H9 (cell line): ENCODE measurements around the gene SCN10A. TPM values are rescaled to one million over a fixed set of nuclear protein-coding genes. Genes with fewer than 3 reads are reported as not detected.

ENCODE experiments used
- DNase-seq: peaks from one replicate; pipeline ENCODE4 v3.0.0-alpha.2; 2017
- H2AFZ ChIP-seq: one replicate; pipeline ENCODE4 v1.6.1; 2013; ENCODE audit warnings: mild to moderate bottlenecking, low read length, control low read depth, moderate library complexity
- H2AK5ac ChIP-seq: 2 replicates; pipeline ENCODE4 v1.6.1; 2013; ENCODE audit warnings: low read length, control low read depth, mixed read lengths; ENCODE audit not compliant: insufficient read length
- H2BK120ac ChIP-seq: one replicate; pipeline ENCODE4 v1.6.1; 2013; ENCODE audit warnings: low read depth, mild to moderate bottlenecking, low read length, control low read depth, inconsistent platforms; ENCODE audit not compliant: poor library complexity, severe bottlenecking
- H2BK12ac ChIP-seq: 2 replicates; pipeline ENCODE4 v1.6.1; 2013; ENCODE audit warnings: low read length, control low read depth, mixed read lengths, low read depth; ENCODE audit not compliant: insufficient read length
- H2BK15ac ChIP-seq: 2 replicates; pipeline ENCODE4 v1.6.1; 2013; ENCODE audit warnings: low read depth, low read length, control low read depth
- H2BK20ac ChIP-seq: one replicate; pipeline ENCODE4 v1.6.1; 2013; ENCODE audit warnings: low read depth, mild to moderate bottlenecking, low read length, control low read depth, inconsistent platforms; ENCODE audit not compliant: poor library complexity, severe bottlenecking
- H2BK5ac ChIP-seq: 2 replicates; pipeline ENCODE4 v1.6.1; 2013; ENCODE audit warnings: low read length, control low read depth, mixed read lengths; ENCODE audit not compliant: insufficient read length
- H3K14ac ChIP-seq: 2 replicates; pipeline ENCODE4 v1.6.1; 2013; ENCODE audit warnings: low read length, control low read depth; ENCODE audit not compliant: insufficient read depth
- H3K18ac ChIP-seq: 2 replicates; pipeline ENCODE4 v1.6.1; 2013; ENCODE audit warnings: low read depth, mild to moderate bottlenecking, mixed read lengths, low read length, control low read depth; ENCODE audit not compliant: insufficient read length
- H3K23ac ChIP-seq: 2 replicates; pipeline ENCODE4 v1.6.1; 2013; ENCODE audit warnings: low read length, control low read depth, mixed read lengths, low read depth; ENCODE audit not compliant: insufficient read length
- H3K23me2 ChIP-seq: 2 replicates; pipeline ENCODE4 v1.6.1; 2013; ENCODE audit warnings: low read depth, mild to moderate bottlenecking, mixed read lengths, low read length, control low read depth; ENCODE audit not compliant: insufficient read length, poor library complexity, severe bottlenecking
- H3K27ac ChIP-seq: 2 replicates; pipeline ENCODE4 v1.5.1; 2013; ENCODE audit warnings: low read length, control low read depth, mixed read lengths, low read depth; ENCODE audit not compliant: insufficient read length
- H3K27me3 ChIP-seq: 2 replicates; pipeline ENCODE4 v1.6.1; 2013; ENCODE audit warnings: low read length, control low read depth, inconsistent platforms; ENCODE audit not compliant: insufficient read depth
- H3K4ac ChIP-seq: 2 replicates; pipeline ENCODE4 v1.6.1; 2013; ENCODE audit warnings: low read depth, mild to moderate bottlenecking, control low read depth, inconsistent platforms, low read length, moderate library complexity
- H3K4me1 ChIP-seq: 2 replicates; pipeline ENCODE4 v1.6.1; 2013; ENCODE audit warnings: low read length, control low read depth, inconsistent platforms; ENCODE audit not compliant: insufficient read depth
- H3K4me2 ChIP-seq: 2 replicates; pipeline ENCODE4 v1.6.1; 2013; ENCODE audit warnings: low read length, control low read depth, mixed read lengths; ENCODE audit not compliant: insufficient read length, insufficient read depth
- H3K56ac ChIP-seq: 2 replicates; pipeline ENCODE4 v1.6.1; 2013; ENCODE audit warnings: low read depth, mild to moderate bottlenecking, mixed read lengths, low read length, control low read depth; ENCODE audit not compliant: insufficient read length
- H3K79me1 ChIP-seq: 2 replicates; pipeline ENCODE4 v1.6.1; 2013; ENCODE audit warnings: low read depth, mild to moderate bottlenecking, moderate library complexity, low read length, control low read depth, inconsistent platforms; ENCODE audit not compliant: insufficient read depth, poor library complexity, severe bottlenecking
- H3K79me2 ChIP-seq: 2 replicates; pipeline ENCODE4 v1.6.1; 2013; ENCODE audit warnings: low read length, control low read depth, inconsistent platforms; ENCODE audit not compliant: insufficient read depth
- H3K9ac ChIP-seq: 2 replicates; pipeline ENCODE4 v1.6.1; 2013; ENCODE audit warnings: low read length, control low read depth, mixed read lengths; ENCODE audit not compliant: insufficient read length; ENCODE audit errors: extremely low read depth
- H3K9me3 ChIP-seq: one replicate; pipeline ENCODE4 v1.6.1; 2013; ENCODE audit warnings: low read depth, low read length, inconsistent platforms; ENCODE audit not compliant: control insufficient read depth
- H3T11ph ChIP-seq: one replicate; pipeline ENCODE4 v1.6.1; 2013; ENCODE audit warnings: mild to moderate bottlenecking, low read length, control low read depth, inconsistent platforms
- H4K20me1 ChIP-seq: one replicate; pipeline ENCODE4 v1.6.1; 2013; ENCODE audit not compliant: control insufficient read depth, insufficient read length, insufficient read depth
- H4K5ac ChIP-seq: 2 replicates; pipeline ENCODE4 v1.6.1; 2013; ENCODE audit warnings: low read depth, mild to moderate bottlenecking, mixed read lengths, low read length, control low read depth; ENCODE audit not compliant: insufficient read length
- H4K8ac ChIP-seq: replicated peaks from 2 replicates; pipeline ENCODE4 v1.6.1; 2013; ENCODE audit warnings: low read length, control low read depth, mixed read lengths, low read depth; ENCODE audit not compliant: insufficient read length
- H4K91ac ChIP-seq: 2 replicates; pipeline ENCODE4 v1.6.1; 2013; ENCODE audit warnings: low read depth, mild to moderate bottlenecking, moderate library complexity, mixed read lengths, low read length, control low read depth; ENCODE audit not compliant: insufficient read length
- H3K27ac Mint-ChIP-seq, 3 experiments: 2 replicates in 2 of 3; 3 replicates in 1 of 3; pipeline ENCODE4 v1.8.0; 2020 to 2021; ENCODE audit warnings: mixed read lengths in 3 of 3, mild to moderate bottlenecking in 1 of 3, moderate library complexity in 1 of 3
- H3K27me3 Mint-ChIP-seq: 2 replicates; pipeline ENCODE4 v1.8.0; 2021; ENCODE audit warnings: low read depth, mild to moderate bottlenecking, moderate library complexity, mixed read lengths
- H3K36me3 Mint-ChIP-seq, 3 experiments: 2 replicates in 2 of 3; 3 replicates in 1 of 3; pipeline ENCODE4 v1.8.0; 2020 to 2021; ENCODE audit warnings: low read depth in 3 of 3, mixed read lengths in 3 of 3; ENCODE audit not compliant: insufficient read depth in 1 of 3
- H3K4me1 Mint-ChIP-seq, 2 experiments: 2 replicates each; pipeline ENCODE4 v1.8.0; 2020; ENCODE audit warnings: mixed read lengths in 2 of 2
- H3K4me3 Mint-ChIP-seq, 2 experiments: 2 replicates in 1 of 2; 3 replicates in 1 of 2; pipeline ENCODE4 v1.8.0; 2020 to 2021; ENCODE audit warnings: mild to moderate bottlenecking in 2 of 2, mixed read lengths in 2 of 2, moderate library complexity in 1 of 2
- H3K9me3 Mint-ChIP-seq, 2 experiments: 2 replicates in 1 of 2; 3 replicates in 1 of 2; pipeline ENCODE4 v1.8.0; 2020; ENCODE audit warnings: mild to moderate bottlenecking in 2 of 2, mixed read lengths in 2 of 2, moderate library complexity in 1 of 2
- WGBS: extraction: QIAGEN DNeasy Blood & Tissue Kit; methylation state at CpG from one replicate; pipeline ENCODE4 v1.1.7; 2013; ENCODE audit warnings: missing lambda C conversion rate, low lambda C conversion rate, mixed read lengths; ENCODE audit not compliant: insufficient read length; ENCODE audit errors: extremely low coverage; 5-methylcytosine and 5-hydroxymethylcytosine counted together
- total RNA-seq: library from RNA; stranded (reverse); gene quantifications from 2 replicates; pipeline ENCODE4 v1.2.1, GENCODE V29; 2021
- TF ChIP-seq, protein P1 (sequence below): fragments of 200-600 bp; sonication (generic); conservative IDR thresholded peaks from 3 replicates; pipeline ENCODE4 v1.8.0; 2021; ENCODE audit warnings: antibody characterized with exemption, mild to moderate bottlenecking

SCN10A gene
- total RNA-seq, 1 experiment from 2014 or later = not detected

DNA sequence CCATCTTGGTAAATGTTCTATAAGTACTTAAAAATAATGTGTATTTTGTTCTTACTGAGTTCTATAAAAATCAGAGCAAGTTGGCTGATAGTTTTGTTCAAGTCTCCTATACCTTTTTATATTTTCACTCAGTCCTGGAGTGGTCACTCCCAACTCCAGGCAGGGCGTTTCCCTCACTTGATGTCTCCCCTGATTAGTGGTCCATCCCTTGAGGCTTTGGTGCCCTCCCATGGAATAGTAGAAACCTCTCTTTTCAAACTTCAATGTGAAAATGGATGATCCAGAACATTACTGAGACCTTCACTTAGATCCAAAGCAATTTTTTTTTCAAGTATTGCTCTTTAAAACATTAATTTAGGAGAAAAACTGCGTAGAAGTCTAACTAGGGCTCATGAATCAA lies 25.0 kb upstream of the SCN10A start:
- Histone ChIP-seq H2BK120ac (no peak overlapping the region), H2BK15ac (no peak overlapping the region), H3K79me1 (no peaks in the 10 kb centered on the region), H3K56ac (no peak overlapping the region), H3K79me2 (no peaks in the 10 kb centered on the region), H3K9me3 (no peaks in the 10 kb centered on the region), H3K4me1 (peaks cover 4% of the 10 kb centered on the region; the same call in 1 of the 2 replicates), H2BK12ac (no peak overlapping the region), H2BK5ac (no peak overlapping the region), H3K9ac (no peak overlapping the region), H4K8ac (no peak overlapping the region), H3K27ac (no peak overlapping the region), H3K27me3 (no peaks in the 10 kb centered on the region), H3T11ph (no peak overlapping the region), H3K4ac (no peak overlapping the region), H4K5ac (no peak overlapping the region), H3K23me2 (no peaks in the 10 kb centered on the region), H4K91ac (no peak overlapping the region), H3K14ac (no peak overlapping the region), H4K20me1 (no peaks in the 10 kb centered on the region), H2AK5ac (no peak overlapping the region), H2BK20ac (no peak overlapping the region), H2AFZ (no peak overlapping the region), H3K4me2 (no peak overlapping the region), H3K23ac (no peak overlapping the region), H3K18ac (no peak overlapping the region)
- Mint-ChIP-seq H3K9me3 (no peaks in the 10 kb centered on the region), H3K4me1 (peaks cover 13 to 16% of the 10 kb centered on the region in 2 experiments), H3K36me3 (no peaks in the 10 kb centered on the region; a peak in 1 of 7 replicates), H3K27ac (no peak overlapping the region), H3K4me3 (no peak overlapping the region), H3K27me3 (no peaks in the 10 kb centered on the region; the same call in 1 of the 2 replicates)
- no peak for DNase-seq
- TF ChIP-seq, protein P1, sequence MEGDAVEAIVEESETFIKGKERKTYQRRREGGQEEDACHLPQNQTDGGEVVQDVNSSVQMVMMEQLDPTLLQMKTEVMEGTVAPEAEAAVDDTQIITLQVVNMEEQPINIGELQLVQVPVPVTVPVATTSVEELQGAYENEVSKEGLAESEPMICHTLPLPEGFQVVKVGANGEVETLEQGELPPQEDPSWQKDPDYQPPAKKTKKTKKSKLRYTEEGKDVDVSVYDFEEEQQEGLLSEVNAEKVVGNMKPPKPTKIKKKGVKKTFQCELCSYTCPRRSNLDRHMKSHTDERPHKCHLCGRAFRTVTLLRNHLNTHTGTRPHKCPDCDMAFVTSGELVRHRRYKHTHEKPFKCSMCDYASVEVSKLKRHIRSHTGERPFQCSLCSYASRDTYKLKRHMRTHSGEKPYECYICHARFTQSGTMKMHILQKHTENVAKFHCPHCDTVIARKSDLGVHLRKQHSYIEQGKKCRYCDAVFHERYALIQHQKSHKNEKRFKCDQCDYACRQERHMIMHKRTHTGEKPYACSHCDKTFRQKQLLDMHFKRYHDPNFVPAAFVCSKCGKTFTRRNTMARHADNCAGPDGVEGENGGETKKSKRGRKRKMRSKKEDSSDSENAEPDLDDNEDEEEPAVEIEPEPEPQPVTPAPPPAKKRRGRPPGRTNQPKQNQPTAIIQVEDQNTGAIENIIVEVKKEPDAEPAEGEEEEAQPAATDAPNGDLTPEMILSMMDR = peak; percentile 47; the same call in 2 of the 3 replicates
- no CpG with 5 or more reads among the region's 2 CpGs for WGBS
